ENCODE results near the gene RNU6-7.

RNU6-7 gene

GRCh38 chr14:32205554-32205953 lies 3.7 kb downstream of the RNU6-7 start:
- DNase-seq (ENCODE audit: low spot score): no peak

GRCh38 chr14:32205984-32206383 lies 4.1 kb downstream of the RNU6-7 start:
- DNase-seq (ENCODE audit: low spot score): no peak

- DNase-seq (ENCODE audit: low spot score): no peak
Measured at GRCh38 chr14:32206552-32206951, 4.7 kb downstream of the RNU6-7 start.

- DNase-seq (ENCODE audit: low spot score): no peak
Measured at GRCh38 chr14:32208490-32208889, 6.6 kb downstream of the RNU6-7 start.

- DNase-seq (ENCODE audit: low spot score): no peak
Measured at GRCh38 chr14:32209471-32209870, 7.6 kb downstream of the RNU6-7 start.

- DNase-seq (ENCODE audit: low spot score): no peak
Measured at GRCh38 chr14:32211068-32211404, 9.2 kb downstream of the RNU6-7 start.

GRCh38 chr14:32212833-32213232 lies 11.0 kb downstream of the RNU6-7 start:
- no peak for DNase-seq (ENCODE audit: low spot score)

- no peak for DNase-seq (ENCODE audit: low spot score)
Measured at GRCh38 chr14:32217301-32217700, 15.5 kb downstream of the RNU6-7 start.

- DNase-seq (ENCODE audit: low spot score): no peak
Measured at GRCh38 chr14:32224737-32225377, 23.0 kb downstream of the RNU6-7 start.

- no peak for DNase-seq (ENCODE audit: low spot score)
Measured at GRCh38 chr14:32225378-32225920, 23.6 kb downstream of the RNU6-7 start.

GRCh38 chr14:32226056-32226455 lies 24.2 kb downstream of the RNU6-7 start:
- no peak for DNase-seq (ENCODE audit: low spot score)

- no peak for DNase-seq (ENCODE audit: low spot score)
Measured at GRCh38 chr14:32230181-32230580, 28.3 kb downstream of the RNU6-7 start.

GRCh38 chr14:32230695-32231280 lies 28.9 kb downstream of the RNU6-7 start:
- DNase-seq (ENCODE audit: low spot score): no peak

- DNase-seq (ENCODE audit: low spot score): no peak
Measured at GRCh38 chr14:32232481-32232880, 30.6 kb downstream of the RNU6-7 start.

- no peak for DNase-seq (ENCODE audit: low spot score)
Measured at GRCh38 chr14:32233260-32233659, 31.4 kb downstream of the RNU6-7 start.

GRCh38 chr14:32244404-32244803 lies 42.6 kb downstream of the RNU6-7 start:
- no peak for DNase-seq (ENCODE audit: low spot score)

GRCh38 chr14:32246751-32247150 lies 44.9 kb downstream of the RNU6-7 start:
- DNase-seq (ENCODE audit: low spot score): no peak

- DNase-seq (ENCODE audit: low spot score): no peak
Measured at GRCh38 chr14:32249371-32249770, 47.5 kb downstream of the RNU6-7 start.

GRCh38 chr14:32249780-32250179 lies 47.9 kb downstream of the RNU6-7 start:
- DNase-seq (ENCODE audit: low spot score): no peak

- no peak for DNase-seq (ENCODE audit: low spot score)
Measured at GRCh38 chr14:32250681-32251080, 48.8 kb downstream of the RNU6-7 start.

GRCh38 chr14:32251530-32251929 lies 49.7 kb downstream of the RNU6-7 start:
- DNase-seq (ENCODE audit: low spot score): no peak

Data from kidney capillary endothelial cell (primary cell).